Upper lobe of left lung (tissue), 4 donors: Measurements from ENCODE around the gene CCDC102B.

ENCODE experiments used
- POLR2A ChIP-seq, 4 donors: fragments of 450-650 bp; IDR thresholded peaks; one replicate each; pipeline ENCODE4 v1.5.1; 2016 to 2017; ENCODE audit warnings: antibody characterized with exemption in 4 of 4, mild to moderate bottlenecking in 2 of 4
- POLR2AphosphoS5 ChIP-seq, 2 donors: sonication (generic); formaldehyde crosslinking; IDR thresholded peaks; one replicate each; pipeline ENCODE4 v1.5.1; 2017; ENCODE audit warnings: antibody characterized with exemption in 2 of 2
- TF ChIP-seq, protein P1 (sequence below), 6 experiments: fragments of 450-650 bp in 4 of 6; fragments of 200-600 bp in 2 of 6; sonication (generic) in 2 of 6; IDR thresholded peaks; one replicate each; pipeline ENCODE4 v1.5.1; 2016 to 2019; ENCODE audit warnings: antibody characterized with exemption in 6 of 6

DNA sequence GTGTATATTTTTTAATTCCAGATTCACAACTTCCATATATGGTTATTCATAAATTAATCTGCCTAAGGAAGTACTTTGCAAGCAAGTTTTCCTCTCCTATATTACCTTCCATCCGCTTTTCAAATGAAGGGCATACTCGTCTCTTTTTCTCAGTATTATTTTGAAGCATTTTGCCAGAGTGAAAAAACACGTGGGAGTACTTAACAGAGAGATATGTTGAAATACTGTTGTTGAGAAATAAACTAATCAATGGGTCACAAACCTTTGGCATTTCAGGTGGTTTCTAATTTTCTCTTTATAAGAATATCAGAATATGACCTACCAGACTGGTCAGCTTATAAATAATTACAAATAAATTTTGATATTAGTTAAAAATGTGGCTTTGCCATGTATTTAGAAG, 67.6 kb downstream of the CCDC102B start:
- TF ChIP-seq, protein P1, sequence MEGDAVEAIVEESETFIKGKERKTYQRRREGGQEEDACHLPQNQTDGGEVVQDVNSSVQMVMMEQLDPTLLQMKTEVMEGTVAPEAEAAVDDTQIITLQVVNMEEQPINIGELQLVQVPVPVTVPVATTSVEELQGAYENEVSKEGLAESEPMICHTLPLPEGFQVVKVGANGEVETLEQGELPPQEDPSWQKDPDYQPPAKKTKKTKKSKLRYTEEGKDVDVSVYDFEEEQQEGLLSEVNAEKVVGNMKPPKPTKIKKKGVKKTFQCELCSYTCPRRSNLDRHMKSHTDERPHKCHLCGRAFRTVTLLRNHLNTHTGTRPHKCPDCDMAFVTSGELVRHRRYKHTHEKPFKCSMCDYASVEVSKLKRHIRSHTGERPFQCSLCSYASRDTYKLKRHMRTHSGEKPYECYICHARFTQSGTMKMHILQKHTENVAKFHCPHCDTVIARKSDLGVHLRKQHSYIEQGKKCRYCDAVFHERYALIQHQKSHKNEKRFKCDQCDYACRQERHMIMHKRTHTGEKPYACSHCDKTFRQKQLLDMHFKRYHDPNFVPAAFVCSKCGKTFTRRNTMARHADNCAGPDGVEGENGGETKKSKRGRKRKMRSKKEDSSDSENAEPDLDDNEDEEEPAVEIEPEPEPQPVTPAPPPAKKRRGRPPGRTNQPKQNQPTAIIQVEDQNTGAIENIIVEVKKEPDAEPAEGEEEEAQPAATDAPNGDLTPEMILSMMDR (IDR thresholded peaks at IDR 0.05): no peak
- TF ChIP-seq POLR2AphosphoS5 (IDR thresholded peaks at IDR 0.05) (no peak), POLR2A (IDR thresholded peaks at IDR 0.05) (no peak)
